ENCODE measurements around the gene BANF2. TPM values are rescaled to one million over a fixed set of nuclear protein-coding genes. Genes with fewer than 3 reads are reported as not detected.

The BANF2 gene
- polyA plus RNA-seq (2011; rRNA removed): not detected in 2 replicates
- not detected in 2 replicates for polyA minus RNA-seq (2011; rRNA and poly(A)+ RNA removed)

- Histone ChIP-seq H3K27me3 (ENCODE audit: control insufficient read depth, insufficient read depth, low read length) (peaks cover 1% of the 10 kb centered on the region; the same call in 1 of the 2 replicates), H3K36me3 (ENCODE audit: control insufficient read depth, insufficient read depth, low read length) (no peaks in the 10 kb centered on the region), H3K4me3 (ENCODE audit: low read depth, low read length) (no peak within 1 kb of the TSS)
- DNase-seq (ENCODE audit: low read depth): no peak
- POLR2A ChIA-PET: interaction anchor here (0.6 kb wide), 1 partner anchor 54 kb away, joined by 3 read pairs; no protein-coding TSS in a partner anchor
- TF ChIP-seq, protein P1, sequence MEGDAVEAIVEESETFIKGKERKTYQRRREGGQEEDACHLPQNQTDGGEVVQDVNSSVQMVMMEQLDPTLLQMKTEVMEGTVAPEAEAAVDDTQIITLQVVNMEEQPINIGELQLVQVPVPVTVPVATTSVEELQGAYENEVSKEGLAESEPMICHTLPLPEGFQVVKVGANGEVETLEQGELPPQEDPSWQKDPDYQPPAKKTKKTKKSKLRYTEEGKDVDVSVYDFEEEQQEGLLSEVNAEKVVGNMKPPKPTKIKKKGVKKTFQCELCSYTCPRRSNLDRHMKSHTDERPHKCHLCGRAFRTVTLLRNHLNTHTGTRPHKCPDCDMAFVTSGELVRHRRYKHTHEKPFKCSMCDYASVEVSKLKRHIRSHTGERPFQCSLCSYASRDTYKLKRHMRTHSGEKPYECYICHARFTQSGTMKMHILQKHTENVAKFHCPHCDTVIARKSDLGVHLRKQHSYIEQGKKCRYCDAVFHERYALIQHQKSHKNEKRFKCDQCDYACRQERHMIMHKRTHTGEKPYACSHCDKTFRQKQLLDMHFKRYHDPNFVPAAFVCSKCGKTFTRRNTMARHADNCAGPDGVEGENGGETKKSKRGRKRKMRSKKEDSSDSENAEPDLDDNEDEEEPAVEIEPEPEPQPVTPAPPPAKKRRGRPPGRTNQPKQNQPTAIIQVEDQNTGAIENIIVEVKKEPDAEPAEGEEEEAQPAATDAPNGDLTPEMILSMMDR (IDR thresholded peaks at IDR 0.05; ENCODE audit: insufficient read depth, low read depth, low read length): no peak
- CTCF ChIA-PET: interaction anchor here (1.1 to 1.7 kb wide), 2 partner anchors 9 to 17 kb away, joined by 3 to 8 read pairs; no protein-coding TSS in a partner anchor
Measured at GRCh38 chr20:17699931-17700351, at the start of gene BANF2. Gene BANF2 (plus strand): TSS chr20:17699966. CDS start chr20:17725026, 25,060 bp downstream.

DNA sequence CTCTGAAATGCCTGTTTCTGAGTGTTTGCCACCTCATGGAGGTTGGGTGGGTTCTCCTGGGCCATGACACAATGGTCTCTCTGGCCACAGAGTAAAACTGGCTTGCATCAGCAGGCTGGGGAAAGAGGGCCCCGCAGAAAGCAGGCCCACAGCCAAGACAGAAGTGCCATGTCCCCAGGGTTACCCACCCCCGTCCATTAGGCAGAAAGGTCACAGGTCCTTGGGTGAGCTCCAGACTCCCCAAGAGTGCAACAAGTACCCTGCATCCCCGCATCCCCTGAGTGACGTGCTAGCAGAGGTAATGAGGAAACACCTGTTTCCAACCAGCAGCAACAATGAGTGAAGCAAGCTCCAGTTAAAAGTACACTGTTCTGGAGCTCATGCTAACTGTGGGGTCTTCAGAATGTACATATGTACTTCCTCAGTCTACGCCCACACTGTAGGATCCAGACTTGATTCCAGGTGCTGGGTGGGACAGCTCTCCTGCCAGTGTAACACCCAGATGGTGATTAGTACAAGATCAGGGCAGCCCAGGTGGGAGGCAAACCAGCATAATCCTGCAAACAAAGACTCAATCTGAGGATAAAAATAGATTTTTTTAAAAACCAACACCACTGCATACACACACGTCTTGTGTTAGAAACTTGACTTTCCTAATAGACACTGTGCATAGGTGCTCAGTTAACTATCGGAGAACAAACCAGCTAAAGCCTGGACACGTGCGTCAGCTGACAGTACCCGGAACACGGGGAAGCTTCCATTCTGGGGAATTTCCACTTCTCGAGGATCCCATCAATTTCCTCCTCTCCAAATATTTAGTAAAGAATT, 49.3 kb upstream of the BANF2 start:
- POLR2A ChIA-PET: no interaction called here
- CTCF ChIA-PET: interaction anchor here (0.7 to 3.1 kb wide), 4 partner anchors 36 to 247 kb away, joined by 3 to 10 read pairs (median 3); no protein-coding TSS in a partner anchor
- peaks cover 23% of the 10 kb centered on the region for H3K36me3 ChIP-seq (ENCODE audit: control insufficient read depth, insufficient read depth, low read length)
- no peaks in the 10 kb centered on the region for H3K27me3 ChIP-seq (ENCODE audit: control insufficient read depth, insufficient read depth, low read length)
- H3K4me3 ChIP-seq (ENCODE audit: low read depth, low read length): no peak overlapping the region
- TF ChIP-seq, protein P1 (IDR thresholded peaks at IDR 0.05; ENCODE audit: insufficient read depth, low read depth, low read length): no peak
- no peak for DNase-seq (ENCODE audit: low read depth)

DNA sequence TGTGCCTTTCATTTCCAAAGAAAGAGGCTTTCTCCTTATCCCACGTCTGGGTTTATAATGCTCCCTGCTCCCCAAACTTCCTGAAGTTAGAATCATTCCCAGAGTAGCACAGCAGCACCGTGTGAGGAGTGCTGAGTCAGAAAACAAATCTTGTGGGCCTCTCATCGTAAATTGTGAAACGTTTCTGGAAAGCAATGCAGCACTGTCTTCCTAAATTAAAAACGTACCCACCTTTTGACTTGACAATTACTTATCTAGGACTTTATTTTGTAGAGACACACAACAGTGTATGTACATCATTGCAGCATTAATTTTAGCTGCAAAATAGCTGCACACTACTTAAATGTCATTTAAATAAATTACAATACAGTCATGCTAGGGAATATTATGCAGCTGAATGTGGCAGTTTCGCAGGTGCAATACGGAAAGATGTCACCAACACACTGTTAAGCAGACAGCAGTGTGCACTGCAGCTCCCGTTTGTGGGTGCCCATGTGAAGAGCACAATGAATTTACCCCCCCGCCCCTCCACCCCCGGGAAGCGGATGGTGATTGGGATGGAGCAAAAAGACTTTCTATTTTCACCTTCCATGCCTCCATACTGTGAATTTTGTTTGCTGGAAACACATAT, 48.5 kb upstream of the BANF2 start:
- POLR2A ChIA-PET: no interaction called here

DNA sequence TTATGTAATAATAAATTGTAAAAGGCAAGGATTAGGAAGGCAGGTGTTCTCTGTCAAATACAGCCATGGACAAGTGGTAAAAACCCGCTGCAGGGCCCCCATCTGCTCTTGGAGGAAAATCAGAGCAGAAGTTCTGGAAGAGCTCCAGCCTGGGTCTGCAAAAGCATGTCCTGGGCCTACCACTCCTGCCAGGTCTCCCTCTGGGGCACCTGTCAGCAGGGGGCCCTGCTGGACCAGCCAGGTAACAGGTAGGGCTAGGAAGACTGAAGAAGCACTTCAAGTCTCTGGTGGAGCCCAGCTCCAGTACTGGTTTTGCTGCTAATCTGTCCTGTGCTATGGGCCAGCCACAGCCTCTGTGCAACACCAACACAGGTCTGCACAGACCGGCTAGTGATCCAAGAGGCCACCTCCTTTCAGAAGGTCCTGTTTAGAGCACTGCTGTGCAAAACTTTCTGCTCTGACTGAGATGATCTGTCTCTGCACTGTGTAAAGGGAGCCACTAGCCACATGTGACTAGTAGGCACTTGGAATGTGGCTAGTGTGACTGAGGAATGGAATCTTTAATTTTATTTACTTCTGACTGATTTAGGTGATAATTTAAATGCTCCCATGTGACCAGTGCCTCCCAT, 47.9 kb upstream of the BANF2 start:
- ChIA-PET CTCF (interaction anchor here (0.6 to 1.2 kb wide), 3 partner anchors 132 to 283 kb away, joined by 3 read pairs; no protein-coding TSS in a partner anchor), POLR2A (no interaction called here)
- no peaks in the 10 kb centered on the region for H3K27me3 ChIP-seq (ENCODE audit: control insufficient read depth, insufficient read depth, low read length)
- TF ChIP-seq, protein P1 (IDR thresholded peaks at IDR 0.05; ENCODE audit: insufficient read depth, low read depth, low read length): no peak
- H3K4me3 ChIP-seq (ENCODE audit: low read depth, low read length): no peak overlapping the region
- DNase-seq (ENCODE audit: low read depth): no peak
- peaks cover 23% of the 10 kb centered on the region for H3K36me3 ChIP-seq (ENCODE audit: control insufficient read depth, insufficient read depth, low read length)

More for the DNA sequence above, 48.5 kb upstream of the BANF2 start:
- CTCF ChIA-PET: interaction anchor here (0.6 to 1.1 kb wide), 2 partner anchors 132 to 201 kb away, joined by 3 read pairs; no protein-coding TSS in a partner anchor
- no peaks in the 10 kb centered on the region for H3K27me3 ChIP-seq (ENCODE audit: control insufficient read depth, insufficient read depth, low read length)
- peaks cover 24% of the 10 kb centered on the region for H3K36me3 ChIP-seq (ENCODE audit: control insufficient read depth, insufficient read depth, low read length)
- no peak overlapping the region for H3K4me3 ChIP-seq (ENCODE audit: low read depth, low read length)
- no peak for DNase-seq (ENCODE audit: low read depth)
- TF ChIP-seq, protein P1 (IDR thresholded peaks at IDR 0.05; ENCODE audit: insufficient read depth, low read depth, low read length): no peak

Measured in BJ (cell line).